ENCODE data around the gene AGTRAP. TPM values are rescaled to one million over a fixed set of nuclear protein-coding genes. Genes with fewer than 3 reads are reported as not detected.

AGTRAP gene
- total RNA-seq, 1 experiment from 2014 or later = 77.7 TPM

- intact Hi-C loops (cut with micrococcal nuclease; ENCODE audit: unreplicated experiment) = loop anchor here (5.0 to 10.0 kb wide), 4 partner anchors 50 to 158 kb away; partner anchors contain the start of genes CLCN6 and MTHFR
Observed at GRCh38 chr1:11736746-11737639, 1.1 kb downstream of the AGTRAP start.

DNA sequence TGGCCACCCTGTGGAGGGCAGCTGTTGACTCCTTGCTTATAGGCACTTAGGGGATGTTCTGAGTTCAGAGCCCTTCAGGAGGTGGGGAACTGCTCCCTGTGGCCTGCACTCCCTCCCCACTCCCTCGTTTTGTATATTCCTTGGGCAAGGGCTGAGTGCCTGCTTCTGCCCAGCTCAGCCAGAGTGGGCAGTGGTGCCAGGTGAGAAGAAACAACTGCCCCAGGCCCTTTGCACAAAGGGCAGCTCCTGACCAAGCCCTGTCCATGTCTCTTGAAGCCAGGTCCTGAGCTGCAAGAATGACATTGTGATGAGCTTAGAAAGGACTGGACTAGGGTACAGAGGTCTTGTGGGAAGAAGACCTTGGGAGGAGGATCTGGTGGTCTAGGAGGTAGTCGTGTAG, 2.2 kb downstream of the AGTRAP start:
- Histone ChIP-seq H3K4me3 (no peak overlapping the region), H3K9me2 (ENCODE audit: insufficient read depth) (no peaks in the 10 kb centered on the region), H3F3A (ENCODE audit: insufficient read depth, low read depth) (peaks cover 14% of the 10 kb centered on the region; the same call in 1 of the 2 replicates), H3K4me2 (peak overlapping the region; percentile 76), H3K79me2 (ENCODE audit: low read depth) (peaks cover 14% of the 10 kb centered on the region), H3K27ac (peak overlapping the region; percentile 96), H2AFZ (no peak overlapping the region), H3K4me1 (replicated peaks; ENCODE audit: insufficient read depth) (peaks cover 9% of the 10 kb centered on the region), H3K9me3 (ENCODE audit: insufficient read depth, low read depth) (no peaks in the 10 kb centered on the region), H4K20me1 (ENCODE audit: insufficient read depth) (no peaks in the 10 kb centered on the region), H3K27me3 (ENCODE audit: insufficient read depth, low read depth) (no peaks in the 10 kb centered on the region), H3K36me3 (ENCODE audit: low read depth) (no peaks in the 10 kb centered on the region)
- no peak for TF ChIP-seq CTCF (conservative IDR thresholded peaks at IDR 0.05)
- no peak for TF ChIP-seq EZH2 (IDR thresholded peaks at IDR 0.05; ENCODE audit: low read depth)
- no TSS peak for BruUV-seq (replicated peaks)
- DNase-seq = no peak
- ChIA-PET CTCF (no interaction called here), POLR2A (ENCODE audit: unreplicated experiment) (no interaction called here)
- intact Hi-C loops (cut with micrococcal nuclease; ENCODE audit: unreplicated experiment) = loop anchor here (5.0 to 10.0 kb wide), 4 partner anchors 49 to 157 kb away; partner anchors contain the start of genes CLCN6 and MTHFR

More at GRCh38 chr1:11736746-11737639, 1.1 kb downstream of the AGTRAP start:
- Histone ChIP-seq H3K4me3 (peak overlapping the region; percentile 79), H3K36me3 (ENCODE audit: low read depth) (no peaks in the 10 kb centered on the region), H3K9me3 (ENCODE audit: insufficient read depth, low read depth) (no peaks in the 10 kb centered on the region), H4K20me1 (ENCODE audit: insufficient read depth) (no peaks in the 10 kb centered on the region), H3K9me2 (ENCODE audit: insufficient read depth) (no peaks in the 10 kb centered on the region), H3K4me2 (peak overlapping the region; percentile 76), H3F3A (ENCODE audit: insufficient read depth, low read depth) (peaks cover 14% of the 10 kb centered on the region; the same call in 1 of the 2 replicates), H3K79me2 (ENCODE audit: low read depth) (peaks cover 14% of the 10 kb centered on the region), H3K27ac (peak overlapping the region; percentile 96), H2AFZ (peak overlapping the region; percentile 86), H3K27me3 (ENCODE audit: insufficient read depth, low read depth) (no peaks in the 10 kb centered on the region), H3K4me1 (replicated peaks; ENCODE audit: insufficient read depth) (peaks cover 9% of the 10 kb centered on the region)
- POLR2A ChIA-PET (ENCODE audit: unreplicated experiment) = interaction anchor here (0.7 kb wide), 2 partner anchors 45 to 1338 kb away, joined by 3 to 4 read pairs; no protein-coding TSS in a partner anchor
- CTCF ChIA-PET = no interaction called here
- TF ChIP-seq EZH2 (IDR thresholded peaks at IDR 0.05; ENCODE audit: low read depth) = no peak
- TF ChIP-seq CTCF (conservative IDR thresholded peaks at IDR 0.05) = no peak
- DNase-seq = peak; percentile 19 to 90
- BruUV-seq (replicated peaks) = no TSS peak

DNA sequence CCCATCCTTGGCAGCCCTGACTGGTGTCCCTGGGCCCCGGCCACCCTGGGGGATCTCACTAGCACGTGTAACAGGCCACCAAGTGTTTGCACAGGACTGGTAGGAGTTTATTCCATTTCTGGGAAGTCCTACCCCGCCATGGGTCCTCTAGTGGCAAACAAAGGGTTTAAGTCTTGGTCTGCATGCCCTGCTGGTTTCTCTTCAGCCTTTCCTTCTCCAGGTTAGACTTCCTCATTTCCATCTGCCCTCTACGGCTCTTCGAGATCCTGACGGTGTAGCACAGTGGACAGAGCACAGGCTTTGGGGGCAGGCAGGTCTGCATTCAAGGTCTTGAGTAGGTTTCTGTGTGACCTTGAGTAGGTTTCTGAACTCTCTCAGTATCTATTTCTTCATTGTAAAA, 2.8 kb downstream of the AGTRAP start:
- Histone ChIP-seq H3K27me3 (ENCODE audit: insufficient read depth, low read depth) (no peaks in the 10 kb centered on the region), H3K4me1 (replicated peaks; ENCODE audit: insufficient read depth) (peaks cover 9% of the 10 kb centered on the region), H3K9me3 (ENCODE audit: insufficient read depth, low read depth) (no peaks in the 10 kb centered on the region), H4K20me1 (ENCODE audit: insufficient read depth) (no peaks in the 10 kb centered on the region), H3K36me3 (ENCODE audit: low read depth) (no peaks in the 10 kb centered on the region), H3K4me3 (no peak overlapping the region), H3K79me2 (ENCODE audit: low read depth) (peaks cover 14% of the 10 kb centered on the region), H3K27ac (no peak overlapping the region), H2AFZ (no peak overlapping the region), H3K9me2 (ENCODE audit: insufficient read depth) (no peaks in the 10 kb centered on the region), H3K4me2 (no peak overlapping the region), H3F3A (ENCODE audit: insufficient read depth, low read depth) (peaks cover 14% of the 10 kb centered on the region; the same call in 1 of the 2 replicates)
- ChIA-PET CTCF (no interaction called here), POLR2A (ENCODE audit: unreplicated experiment) (no interaction called here)
- TF ChIP-seq EZH2 (IDR thresholded peaks at IDR 0.05; ENCODE audit: low read depth) = no peak
- no peak for TF ChIP-seq CTCF (conservative IDR thresholded peaks at IDR 0.05)
- intact Hi-C loops (cut with micrococcal nuclease; ENCODE audit: unreplicated experiment) = loop anchor here (5.0 to 10.0 kb wide), 4 partner anchors 49 to 156 kb away; partner anchors contain the start of genes CLCN6 and MTHFR
- BruUV-seq (replicated peaks) = no TSS peak
- DNase-seq = no peak

All from PC-9 (cell line).